GM19463 (cell line): ENCODE data around the gene GPR33.

Experiments used
- ATAC-seq: cut with Tn5 transposase; IDR thresholded peaks from one replicate; pipeline ENCODE4 v1.9.1; 2021; ENCODE audit warnings: mild to moderate bottlenecking, moderate library complexity; ENCODE audit not compliant: unreplicated experiment

Gene GPR33, protein sequence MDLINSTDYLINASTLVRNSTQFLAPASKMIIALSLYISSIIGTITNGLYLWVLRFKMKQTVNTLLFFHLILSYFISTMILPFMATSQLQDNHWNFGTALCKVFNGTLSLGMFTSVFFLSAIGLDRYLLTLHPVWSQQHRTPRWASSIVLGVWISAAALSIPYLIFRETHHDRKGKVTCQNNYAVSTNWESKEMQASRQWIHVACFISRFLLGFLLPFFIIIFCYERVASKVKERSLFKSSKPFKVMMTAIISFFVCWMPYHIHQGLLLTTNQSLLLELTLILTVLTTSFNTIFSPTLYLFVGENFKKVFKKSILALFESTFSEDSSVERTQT

GRCh38 chr14:31487886-31488285, at the start of gene GPR33:
Gene GPR33, minus strand, starts transcription at chr14:31488039. Its CDS starts 4,074 bp downstream, at chr14:31483965.
- no peak for ATAC-seq

DNA sequence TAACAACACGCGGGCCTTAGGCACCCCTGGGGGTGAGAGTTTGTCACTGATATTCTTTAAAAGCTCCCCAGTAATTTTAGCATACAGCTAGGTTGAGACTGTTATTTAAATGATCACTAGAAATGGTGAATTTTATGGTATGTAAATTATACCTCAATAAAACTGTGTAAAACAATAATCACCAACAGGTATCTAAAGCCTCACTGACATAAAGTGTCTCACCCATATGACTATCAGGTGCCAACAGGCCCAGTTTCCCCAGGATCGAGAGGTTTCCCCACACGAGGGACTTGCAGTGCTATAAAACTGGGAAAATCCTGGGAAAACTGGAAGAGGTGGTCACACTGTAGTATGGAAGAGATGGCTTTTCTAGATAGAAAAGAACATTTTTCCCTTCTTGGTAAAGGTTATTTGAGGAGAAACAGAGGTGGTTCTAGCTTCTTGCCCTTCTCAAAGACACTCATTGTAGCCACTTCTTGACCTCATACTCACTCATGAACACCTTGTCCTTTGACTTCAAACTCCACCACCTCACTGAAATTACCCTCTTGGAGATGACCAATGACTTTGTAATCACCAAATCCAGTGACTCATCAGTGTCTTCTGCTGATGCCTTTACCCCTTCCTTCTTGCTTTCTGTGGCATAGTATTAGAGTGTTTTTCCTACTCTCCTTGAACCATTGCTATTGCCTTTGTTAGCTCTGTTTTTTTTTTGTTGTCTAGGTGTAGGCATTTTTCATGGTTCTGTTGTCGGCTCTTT, 48.5 kb upstream of the GPR33 start:
- ATAC-seq = no peak

GRCh38 chr14:31530136-31530535, 42.3 kb upstream of the GPR33 start:
- no peak for ATAC-seq

DNA sequence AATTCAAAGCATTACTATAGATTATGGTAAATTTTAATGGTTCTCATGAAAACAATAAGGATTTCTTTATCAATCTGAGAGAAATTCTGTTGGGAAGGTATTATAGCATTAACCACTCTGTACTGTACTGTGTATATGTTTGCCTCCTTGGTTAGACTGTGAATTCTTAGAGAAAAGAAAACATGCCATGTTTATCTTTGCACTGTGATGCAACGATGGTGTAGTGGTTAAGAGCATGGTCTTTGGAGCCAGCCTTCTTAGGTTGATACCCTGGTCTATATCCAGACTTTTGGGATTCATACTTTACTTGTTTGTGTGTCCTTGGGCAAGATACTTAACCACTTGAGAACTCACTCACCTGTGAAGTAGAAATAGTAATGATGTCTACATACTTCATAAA, 41.2 kb upstream of the GPR33 start:
- ATAC-seq = no peak

- no peak for ATAC-seq
Measured at GRCh38 chr14:31527546-31527945, 39.7 kb upstream of the GPR33 start.

GRCh38 chr14:31527087-31527486, 39.2 kb upstream of the GPR33 start:
- no peak for ATAC-seq

- ATAC-seq = no peak
Measured at GRCh38 chr14:31510855-31511254, 23.0 kb upstream of the GPR33 start.

DNA sequence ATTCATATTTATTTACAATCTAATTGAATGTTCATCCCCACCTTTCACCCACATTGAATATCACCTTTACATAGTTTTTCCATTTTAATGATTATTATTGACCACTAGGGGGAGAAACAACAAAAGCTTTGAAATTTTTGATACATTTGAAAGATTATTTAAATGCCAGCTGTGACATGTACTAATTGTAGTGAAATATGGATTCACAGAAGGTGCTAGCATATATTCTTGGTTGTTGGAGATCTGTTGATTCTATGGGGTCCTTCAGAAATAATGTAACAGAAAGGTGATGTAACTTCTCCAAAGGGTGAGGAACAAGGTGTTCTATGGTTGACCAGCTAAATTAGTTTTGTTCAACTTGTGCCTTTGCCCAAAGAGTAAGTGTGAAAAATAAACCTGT, 22.4 kb upstream of the GPR33 start:
- ATAC-seq = no peak

DNA sequence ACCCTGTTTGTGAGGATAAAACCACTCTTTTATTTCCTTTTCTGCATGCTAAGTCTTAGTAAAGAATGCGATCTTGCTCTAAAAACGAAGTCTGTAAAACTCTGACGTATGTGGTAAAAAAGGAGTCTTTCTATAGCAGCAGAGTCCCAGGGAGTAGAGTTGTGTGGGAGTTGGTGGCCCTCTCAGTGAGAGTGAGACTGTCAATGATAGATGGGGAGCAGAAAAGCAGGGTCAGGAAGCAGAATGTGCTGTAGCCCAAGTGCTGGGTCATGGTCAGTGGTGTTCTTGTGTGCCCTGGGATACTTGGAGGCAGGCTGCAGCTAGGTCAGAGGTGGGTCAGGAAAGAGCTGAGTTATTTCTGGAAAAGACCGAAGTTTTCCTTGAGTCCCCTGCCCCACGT, 20.3 kb upstream of the GPR33 start:
- no peak for ATAC-seq

DNA sequence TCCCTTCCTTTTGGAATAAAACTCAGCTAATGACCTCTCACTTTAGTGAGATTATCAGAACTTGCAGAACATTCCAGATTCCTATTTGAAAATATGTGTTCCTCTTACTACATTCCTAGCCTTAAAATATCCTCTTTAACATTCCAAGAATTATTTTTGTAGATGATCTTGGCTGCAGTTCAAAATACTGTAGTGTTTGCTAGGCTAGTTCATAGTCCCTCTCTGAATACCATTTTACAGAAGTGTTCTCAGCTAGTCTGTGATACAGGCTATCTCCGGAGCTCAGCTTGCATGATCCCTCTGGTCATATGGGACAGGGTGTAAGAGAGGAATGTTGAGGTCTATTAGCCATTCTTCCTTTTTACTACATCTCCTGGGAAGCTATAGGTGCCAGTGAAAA, 17.6 kb upstream of the GPR33 start:
- ATAC-seq = no peak

- no peak for ATAC-seq
Measured at GRCh38 chr14:31501870-31502269, 14.0 kb upstream of the GPR33 start.

GRCh38 chr14:31492759-31493498, 5.1 kb upstream of the GPR33 start:
- no peak for ATAC-seq

- no peak for ATAC-seq
Measured at GRCh38 chr14:31489691-31490090, 1.9 kb upstream of the GPR33 start.

DNA sequence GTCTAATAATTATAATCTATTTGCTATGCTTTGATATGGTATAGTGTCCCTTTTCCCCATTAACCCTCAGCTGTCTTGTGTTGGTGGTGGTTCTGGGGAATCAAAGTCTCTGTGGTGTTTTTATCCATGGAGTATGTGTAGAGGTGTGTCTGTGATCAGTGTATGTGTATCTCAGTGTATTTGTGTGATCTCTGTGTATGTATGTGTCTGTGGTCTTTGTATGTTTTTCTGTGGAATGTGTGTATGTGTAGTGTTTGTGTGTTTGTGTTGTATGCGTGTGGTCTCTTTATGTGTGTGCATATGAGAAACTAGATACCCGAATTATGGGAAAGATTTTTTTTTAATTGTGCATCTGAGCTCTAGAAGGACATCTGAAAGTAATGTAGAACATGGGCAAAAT, 1.1 kb downstream of the GPR33 start:
- no peak for ATAC-seq

DNA sequence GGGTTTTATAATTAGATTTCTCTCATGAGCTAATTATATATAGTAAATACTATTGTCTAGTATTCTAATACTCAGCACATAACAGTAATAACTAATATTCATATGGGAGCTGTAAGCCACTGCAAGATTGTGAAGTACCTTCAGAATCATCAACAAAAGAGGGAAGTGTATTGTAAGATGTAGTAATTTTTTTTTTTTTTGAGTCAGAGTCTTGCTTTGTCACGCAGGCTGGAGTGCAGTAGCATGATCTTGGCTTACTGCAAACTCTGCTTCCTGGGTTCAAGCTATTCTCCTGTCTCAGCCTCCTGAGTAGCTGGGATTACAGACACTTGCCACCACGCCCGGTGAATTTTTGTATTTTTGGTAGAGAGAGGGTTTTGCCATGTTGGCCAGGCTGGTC, 3.1 kb downstream of the GPR33 start:
- no peak for ATAC-seq

GRCh38 chr14:31480156-31480555, 7.7 kb downstream of the GPR33 start:
- no peak for ATAC-seq

DNA sequence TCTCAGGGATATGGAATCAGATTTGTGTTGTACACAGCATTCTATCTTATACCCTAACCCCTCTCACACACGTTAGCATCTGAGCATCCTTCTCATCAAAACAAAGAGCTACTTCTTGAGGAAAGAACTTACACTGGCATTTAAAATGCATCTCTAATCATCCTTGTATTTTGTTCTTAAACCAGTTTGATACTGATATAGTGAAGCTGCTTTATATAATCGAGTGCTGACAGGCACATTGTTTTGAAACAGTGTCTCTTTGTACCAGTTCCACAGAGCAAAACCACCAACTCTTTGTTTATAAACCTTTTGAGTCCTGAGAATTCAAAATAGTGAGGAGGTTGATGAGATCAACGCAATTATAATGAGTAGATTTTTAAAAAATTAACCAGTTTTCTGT, 8.8 kb downstream of the GPR33 start:
- no peak for ATAC-seq

DNA sequence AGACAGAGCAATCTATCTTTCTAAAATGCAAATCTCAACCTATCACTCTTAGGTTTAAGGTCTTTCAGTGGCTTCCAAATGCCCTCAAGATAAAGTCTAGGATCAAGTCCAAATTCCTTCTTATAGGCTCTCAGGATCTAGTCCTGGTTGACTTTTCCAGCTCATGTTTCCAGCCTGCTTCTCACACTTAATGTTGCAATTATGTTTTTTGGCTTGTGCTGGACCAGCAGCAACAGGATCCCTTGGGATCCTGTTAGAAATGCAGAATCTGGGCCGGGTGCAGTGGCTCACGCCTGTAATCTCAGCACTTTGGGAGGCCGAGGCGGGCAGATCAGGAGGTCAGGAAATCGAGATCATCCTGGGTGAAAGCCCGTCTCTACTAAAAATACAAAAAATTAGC, 10.6 kb downstream of the GPR33 start:
- ATAC-seq = no peak

DNA sequence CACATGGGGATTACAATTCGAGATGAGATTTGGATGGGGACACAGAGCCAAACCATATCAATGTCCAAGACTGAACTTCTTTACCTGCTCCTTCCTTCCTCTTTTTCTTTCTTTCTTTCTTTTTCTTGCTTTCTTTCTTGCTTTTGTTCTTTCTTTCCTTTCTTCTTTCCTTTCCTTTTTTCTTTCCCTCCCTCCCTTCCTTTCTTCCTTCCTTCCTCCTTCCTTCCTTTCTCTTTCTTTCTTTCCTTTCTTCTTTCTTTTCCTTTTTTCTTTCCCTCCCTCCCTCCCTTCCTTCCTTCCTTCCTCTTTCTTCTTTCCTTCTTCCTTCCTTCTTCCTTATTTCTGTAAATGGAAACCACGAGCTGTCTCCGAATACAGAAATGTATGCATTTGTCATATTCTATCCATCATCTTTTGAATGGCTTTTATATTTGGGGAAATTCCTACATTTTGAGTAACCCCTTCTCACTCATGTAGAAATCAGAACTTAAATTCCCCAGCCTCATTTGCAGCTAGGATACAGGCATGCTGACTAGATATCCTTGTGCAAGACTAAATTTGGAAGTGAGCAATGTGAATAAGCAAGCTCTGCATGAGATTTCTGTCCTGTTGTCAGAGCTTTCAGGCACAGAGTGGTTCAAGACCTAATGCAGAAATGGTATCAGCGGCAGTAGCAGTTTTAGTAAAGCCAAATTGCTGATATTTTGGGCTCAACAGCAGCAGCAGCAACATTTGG, 11.5 kb downstream of the GPR33 start:
- ATAC-seq = no peak

DNA sequence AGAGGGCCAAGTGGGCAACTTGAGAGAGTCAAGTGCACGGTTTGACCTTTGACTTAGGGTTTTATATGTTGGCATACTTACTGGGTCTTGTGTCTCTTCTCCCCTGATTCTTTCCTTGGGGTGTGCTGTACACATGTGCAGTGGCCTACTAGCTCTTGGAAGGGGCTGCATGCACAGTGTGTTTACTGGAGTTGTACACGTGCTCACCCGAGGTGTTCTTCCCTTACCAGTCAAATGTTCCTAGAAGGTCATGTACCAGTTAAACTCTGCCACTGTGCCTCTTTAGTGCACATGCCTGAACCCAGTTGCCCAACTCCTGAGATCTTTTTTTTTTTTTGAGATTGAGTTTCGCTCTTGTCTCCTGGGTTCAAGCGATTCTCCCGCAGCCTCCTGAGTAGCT, 21.3 kb downstream of the GPR33 start:
- no peak for ATAC-seq

- no peak for ATAC-seq
Measured at GRCh38 chr14:31465111-31465510, 22.7 kb downstream of the GPR33 start.
